ENCODE measurements around the gene NUDT14.

The NUDT14 gene

DNA sequence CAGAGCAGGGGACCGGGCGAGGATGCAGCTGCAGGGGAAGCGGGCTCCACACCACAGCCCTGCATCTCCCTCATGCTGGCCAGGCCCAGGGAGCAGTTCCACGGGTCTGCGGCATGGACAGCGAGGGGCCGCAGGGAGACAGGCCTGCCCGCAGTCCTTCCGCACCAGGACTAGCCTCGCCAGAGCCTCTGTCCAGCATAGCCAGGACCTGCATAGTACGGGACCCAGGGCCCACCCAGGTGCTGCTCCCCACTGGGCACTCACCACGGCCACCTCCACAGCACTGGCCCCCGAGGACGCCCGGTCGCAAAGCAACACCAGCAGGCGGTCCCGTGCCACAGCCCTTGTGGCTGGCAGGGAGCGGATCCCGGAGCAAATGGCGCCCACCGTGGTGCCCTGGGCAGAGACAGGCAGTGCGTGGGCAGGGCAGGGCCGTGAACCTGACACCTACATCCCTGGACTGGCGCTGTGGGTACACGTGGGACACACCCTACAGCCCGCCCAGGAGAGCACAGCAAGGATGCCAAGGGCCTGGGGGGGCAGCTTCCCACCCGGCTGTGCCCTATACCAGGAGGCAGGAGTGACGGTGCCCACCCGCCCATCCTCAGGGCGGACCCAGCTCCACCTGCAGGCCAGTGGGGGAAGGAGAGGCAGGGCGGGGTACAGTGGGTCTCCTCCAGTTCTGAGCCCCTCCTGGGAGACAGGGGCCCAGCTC is 36.3 kb downstream of the NUDT14 start:
- no peak for DNase-seq

DNA sequence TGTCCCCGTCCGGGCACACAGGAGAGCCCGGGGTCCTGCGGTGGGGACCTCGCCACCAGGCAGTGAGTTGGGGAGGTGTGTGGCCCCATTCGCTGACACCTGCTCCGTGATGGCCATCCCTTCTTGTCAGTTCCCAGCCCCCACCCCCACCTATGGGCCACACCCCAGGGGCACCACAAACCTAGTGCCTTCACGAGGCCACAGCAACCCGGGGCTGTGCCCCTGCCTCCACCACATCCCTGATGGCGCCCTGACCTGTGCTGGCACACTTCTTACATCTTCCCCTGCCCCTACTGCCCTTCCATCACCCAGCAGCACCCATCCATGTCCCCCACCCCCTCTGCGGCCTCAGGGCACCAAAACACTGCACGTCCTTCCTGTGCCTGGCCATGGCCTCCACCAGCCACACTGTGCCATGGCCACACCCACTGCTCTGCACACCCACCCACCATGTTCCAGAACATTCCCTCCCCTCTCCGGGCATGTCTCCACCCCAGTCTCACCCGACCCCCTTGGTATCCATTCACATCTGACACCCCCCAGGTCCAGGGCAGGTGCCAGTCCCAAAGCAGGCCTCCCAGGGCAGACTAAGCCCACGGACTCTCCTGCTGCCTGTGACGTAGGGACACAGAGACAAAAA is 37.0 kb downstream of the NUDT14 start:
- no peak for DNase-seq

GRCh38 chr14:105143451-105144025 is 37.6 kb downstream of the NUDT14 start:
- DNase-seq = no peak

GRCh38 chr14:105142651-105143450 is 38.3 kb downstream of the NUDT14 start:
- DNase-seq = no peak

DNA sequence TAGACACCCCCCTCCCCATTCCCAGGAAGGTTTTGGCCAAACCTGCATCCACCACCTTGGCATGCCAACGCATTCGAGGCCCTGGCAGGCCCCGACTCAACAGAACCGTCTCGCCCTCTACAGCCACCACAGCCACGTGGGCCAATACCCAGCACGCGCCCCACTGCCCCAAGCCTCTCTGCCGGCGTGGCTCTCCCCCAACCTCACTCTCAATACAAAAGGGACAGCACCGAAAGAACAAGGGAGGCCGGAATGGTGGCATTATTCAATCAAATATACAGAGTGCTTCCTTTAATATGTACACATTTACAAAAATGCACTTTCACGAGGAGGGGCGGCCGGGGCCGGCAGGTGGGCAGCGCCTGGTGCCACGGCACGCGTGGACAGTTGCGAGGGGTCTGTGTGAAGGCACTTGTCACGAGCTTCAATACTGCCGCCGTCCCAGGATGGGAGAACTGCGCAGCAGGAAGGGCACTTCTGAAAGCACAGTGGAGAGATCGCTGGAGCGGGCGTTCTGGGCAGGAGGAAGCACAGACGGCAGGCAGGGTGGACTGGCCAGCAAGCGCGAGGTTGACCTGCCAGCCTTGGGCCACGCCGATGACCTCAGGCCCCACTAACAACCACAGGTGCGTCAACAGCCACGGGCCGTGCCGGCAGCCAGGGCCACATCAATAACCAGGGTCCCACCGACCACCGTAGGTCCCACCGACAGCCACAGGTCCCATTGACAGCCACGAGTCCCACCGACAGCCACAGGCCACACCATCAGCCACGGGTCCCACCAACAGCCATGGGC is 39.4 kb downstream of the NUDT14 start:
- no peak for DNase-seq

- no peak for DNase-seq
Measured at GRCh38 chr14:105141026-105141425, 40.1 kb downstream of the NUDT14 start.

- no peak for DNase-seq
Measured at GRCh38 chr14:105140581-105140980, 40.5 kb downstream of the NUDT14 start.

DNA sequence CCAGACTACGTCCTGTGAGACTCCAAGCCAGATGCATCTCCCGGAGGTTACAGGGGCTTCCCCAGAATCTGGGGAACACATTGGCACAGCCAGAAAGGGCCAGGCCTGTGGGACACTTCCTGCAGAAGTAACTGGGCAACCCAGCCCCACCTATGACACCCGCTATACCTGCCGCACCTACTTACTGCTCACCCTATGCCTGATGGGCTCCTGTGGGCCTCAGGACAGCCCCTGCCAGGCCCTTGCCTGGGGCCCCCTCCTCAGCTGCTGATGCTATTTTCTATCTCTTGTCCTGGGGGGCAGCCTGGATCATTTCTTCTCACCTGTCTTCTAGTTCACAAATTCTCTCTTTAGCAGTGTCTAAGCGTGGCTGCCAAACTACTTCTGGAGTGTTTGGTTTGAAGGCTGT is 41.3 kb downstream of the NUDT14 start:
- no peak for DNase-seq

GRCh38 chr14:105139212-105139825 is 41.8 kb downstream of the NUDT14 start:
- DNase-seq = no peak

- no peak for DNase-seq
Measured at GRCh38 chr14:105138551-105139111, 42.5 kb downstream of the NUDT14 start.

GRCh38 chr14:105138021-105138541 is 43.0 kb downstream of the NUDT14 start:
- no peak for DNase-seq

DNA sequence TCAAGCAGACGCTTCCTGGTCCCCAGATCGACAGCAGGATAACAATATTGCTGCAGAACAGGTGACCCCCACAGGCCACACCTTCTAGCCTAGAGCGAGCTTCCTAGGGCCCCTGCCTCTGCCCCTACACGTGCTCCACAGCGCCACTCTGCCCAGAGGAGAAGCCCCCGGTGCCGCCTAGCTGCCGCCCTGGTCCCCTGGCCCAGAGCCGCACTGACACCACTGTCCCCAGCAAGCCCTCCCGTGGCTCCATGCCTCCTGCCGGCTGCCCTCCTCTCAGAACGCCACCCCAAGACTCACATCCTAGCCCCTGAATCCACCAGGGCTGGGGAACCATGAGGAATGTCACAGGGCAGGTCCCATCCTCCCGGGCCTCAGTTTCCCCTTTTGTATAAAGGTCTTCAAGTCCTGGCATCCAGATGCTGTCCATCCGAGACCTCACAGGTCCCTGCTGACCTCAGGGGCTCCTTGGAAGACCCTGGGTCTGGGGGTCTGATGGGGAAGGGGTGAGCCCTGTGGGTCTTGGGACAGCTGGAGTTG is 43.6 kb downstream of the NUDT14 start:
- no peak for DNase-seq

DNA sequence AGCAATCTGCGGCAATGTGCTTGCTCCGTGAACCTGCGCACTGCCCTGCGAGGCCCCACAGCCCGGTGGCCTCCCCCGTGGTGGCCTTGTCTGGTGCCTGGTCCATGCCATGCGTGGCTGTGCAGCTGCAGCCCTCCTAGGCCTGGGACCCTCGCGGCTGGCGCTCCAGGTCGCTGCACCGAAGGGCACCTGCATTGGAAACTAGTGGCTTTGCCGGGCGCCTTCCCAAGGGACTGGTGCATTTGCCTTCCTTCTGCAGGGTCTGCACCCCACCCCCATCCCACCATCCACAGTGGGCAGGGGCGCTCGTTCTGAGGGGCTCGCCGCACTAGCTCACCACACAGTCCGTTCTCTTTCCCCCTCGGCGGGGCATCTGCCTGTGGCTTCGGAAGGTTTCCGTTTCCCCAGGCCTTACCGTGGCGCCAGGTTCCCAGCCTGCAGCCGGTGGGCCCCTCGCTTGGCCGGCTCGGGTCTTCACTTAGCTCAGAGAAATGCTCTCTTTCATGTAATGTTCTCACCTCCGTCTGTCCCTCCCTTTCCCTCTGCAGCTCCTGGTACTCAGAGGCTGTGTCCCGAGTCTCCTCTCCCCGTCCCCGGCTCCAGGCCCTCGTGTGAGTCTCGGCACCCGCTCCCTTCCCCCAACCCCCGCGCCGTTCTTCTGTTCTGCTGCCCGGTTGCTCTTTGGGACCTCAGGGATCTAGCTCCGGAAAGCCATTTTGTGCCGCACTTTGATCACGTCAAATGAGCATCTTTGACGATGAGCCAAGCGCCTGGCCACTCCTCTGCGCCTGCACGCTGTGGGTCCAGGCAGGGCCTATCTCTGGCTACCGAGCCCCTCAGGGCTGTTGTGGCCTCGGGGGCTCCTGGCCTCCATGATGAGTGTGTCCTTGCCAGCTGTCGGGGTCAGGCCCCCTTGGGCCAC is 44.5 kb downstream of the NUDT14 start:
- DNase-seq = no peak

- no peak for DNase-seq
Measured at GRCh38 chr14:105135700-105136395, 45.3 kb downstream of the NUDT14 start.

GRCh38 chr14:105132921-105133654 is 48.0 kb downstream of the NUDT14 start:
- DNase-seq = no peak

DNA sequence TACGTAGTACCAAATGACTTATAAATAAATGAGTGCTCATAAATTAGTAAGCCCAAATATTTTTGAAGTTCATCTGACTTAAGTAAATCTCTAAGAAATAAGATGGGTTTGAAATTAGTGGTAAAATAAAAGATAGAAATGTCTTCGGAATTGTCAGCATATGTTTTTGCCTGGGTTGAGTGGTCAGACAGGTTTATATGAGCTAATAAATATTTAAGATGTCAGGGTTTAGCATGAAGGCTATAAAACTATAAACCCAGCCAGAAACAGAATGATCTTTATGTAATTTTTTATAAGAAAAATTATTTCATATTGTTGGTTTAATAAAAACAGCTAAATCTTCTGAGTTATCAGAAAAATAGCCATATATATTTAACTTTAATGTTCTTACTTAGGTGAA is 49.9 kb downstream of the NUDT14 start:
- no peak for DNase-seq

DNA sequence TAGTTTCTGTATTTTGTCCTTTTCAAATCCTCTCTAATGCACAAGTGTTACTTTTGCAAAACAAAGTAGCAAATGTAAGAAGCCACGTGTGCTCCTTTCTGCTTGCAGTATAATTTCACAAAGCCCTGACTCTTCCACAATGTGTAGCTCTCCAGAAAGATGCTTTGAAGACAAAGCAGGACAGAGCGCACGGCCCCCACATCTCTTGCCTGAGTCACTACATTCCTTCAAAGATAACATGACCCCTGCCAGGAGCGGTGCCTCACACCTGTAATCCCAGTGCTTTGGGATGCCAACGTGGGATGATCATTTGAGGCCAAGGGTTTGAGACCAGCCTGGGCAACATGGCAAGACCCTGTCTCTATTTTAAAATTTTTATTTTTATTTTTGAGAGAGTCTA is 53.1 kb downstream of the NUDT14 start:
- no peak for DNase-seq

GRCh38 chr14:105126981-105127329 is 54.2 kb downstream of the NUDT14 start:
- DNase-seq = no peak
